NB4 (cell line): ENCODE data around the gene LRRC4C.

ENCODE experiments used
- DNase-seq: peaks from one replicate; pipeline ENCODE4 v3.0.0; 2010; ENCODE audit warnings: low read depth
- H3K4me3 ChIP-seq: one replicate; pipeline ENCODE4 v1.5.1; 2011; ENCODE audit warnings: mild to moderate bottlenecking, low read depth, low read length, moderate library complexity
- MAX ChIP-seq: IDR thresholded peaks from 2 replicates; pipeline ENCODE4 v1.6.1; 2011; ENCODE audit warnings: low read depth, low read length
- MYC ChIP-seq: IDR thresholded peaks from 2 replicates; pipeline ENCODE4 v1.6.1; 2011; ENCODE audit warnings: low read depth, low read length
- POLR2A ChIP-seq: IDR thresholded peaks from 2 replicates; pipeline ENCODE4 v1.6.1; 2011; ENCODE audit warnings: mild to moderate bottlenecking; ENCODE audit not compliant: insufficient read length; ENCODE audit errors: extremely low read depth
- TF ChIP-seq, protein P1 (sequence below): IDR thresholded peaks from one replicate; pipeline ENCODE4 v1.5.1; 2012; ENCODE audit warnings: low read depth, low read length

LRRC4C gene

DNA sequence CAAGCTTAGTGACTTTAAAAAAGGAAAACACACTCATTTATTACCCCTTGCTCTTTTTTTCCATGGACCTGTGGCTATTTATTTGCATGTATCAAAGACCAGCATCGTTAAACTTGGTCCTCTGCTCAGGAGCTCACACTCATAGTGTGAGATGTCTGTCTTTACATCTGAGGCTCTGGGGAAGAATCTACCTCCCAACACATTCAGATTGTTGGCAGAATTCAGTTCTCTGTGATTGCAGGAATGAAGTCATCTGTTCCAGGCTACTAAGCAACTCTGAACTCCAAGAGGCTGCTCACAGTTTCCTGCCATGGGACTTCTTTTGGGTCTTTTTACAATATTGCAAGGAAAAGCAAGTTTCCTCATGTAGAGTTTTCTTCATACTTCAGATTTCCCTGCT is 138.8 kb downstream of the LRRC4C start:
- no peak overlapping the region for H3K4me3 ChIP-seq
- TF ChIP-seq POLR2A (no peak), MAX (no peak), MYC (no peak)
- TF ChIP-seq, protein P1, sequence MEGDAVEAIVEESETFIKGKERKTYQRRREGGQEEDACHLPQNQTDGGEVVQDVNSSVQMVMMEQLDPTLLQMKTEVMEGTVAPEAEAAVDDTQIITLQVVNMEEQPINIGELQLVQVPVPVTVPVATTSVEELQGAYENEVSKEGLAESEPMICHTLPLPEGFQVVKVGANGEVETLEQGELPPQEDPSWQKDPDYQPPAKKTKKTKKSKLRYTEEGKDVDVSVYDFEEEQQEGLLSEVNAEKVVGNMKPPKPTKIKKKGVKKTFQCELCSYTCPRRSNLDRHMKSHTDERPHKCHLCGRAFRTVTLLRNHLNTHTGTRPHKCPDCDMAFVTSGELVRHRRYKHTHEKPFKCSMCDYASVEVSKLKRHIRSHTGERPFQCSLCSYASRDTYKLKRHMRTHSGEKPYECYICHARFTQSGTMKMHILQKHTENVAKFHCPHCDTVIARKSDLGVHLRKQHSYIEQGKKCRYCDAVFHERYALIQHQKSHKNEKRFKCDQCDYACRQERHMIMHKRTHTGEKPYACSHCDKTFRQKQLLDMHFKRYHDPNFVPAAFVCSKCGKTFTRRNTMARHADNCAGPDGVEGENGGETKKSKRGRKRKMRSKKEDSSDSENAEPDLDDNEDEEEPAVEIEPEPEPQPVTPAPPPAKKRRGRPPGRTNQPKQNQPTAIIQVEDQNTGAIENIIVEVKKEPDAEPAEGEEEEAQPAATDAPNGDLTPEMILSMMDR: no peak
- no peak for DNase-seq

DNA sequence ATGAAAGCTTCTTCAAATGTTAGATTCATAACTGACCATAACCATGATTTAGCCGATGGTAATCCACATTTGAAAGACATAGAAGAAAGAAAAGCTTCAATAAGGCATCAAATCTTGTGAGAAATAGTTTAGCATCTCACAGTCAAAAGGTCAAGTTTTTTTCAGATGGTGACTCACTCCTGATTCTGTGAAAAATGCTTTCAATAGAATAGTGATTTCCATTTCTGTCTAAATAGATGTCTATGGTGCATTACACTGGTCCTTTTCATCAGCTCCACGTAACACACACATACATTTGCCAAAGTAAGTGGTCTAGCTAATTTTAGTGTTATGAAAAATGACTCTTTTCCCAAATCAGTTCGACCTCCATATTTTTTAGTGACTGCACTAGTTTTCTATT is 139.2 kb downstream of the LRRC4C start:
- no peak for DNase-seq
- no peak overlapping the region for H3K4me3 ChIP-seq
- TF ChIP-seq, protein P1: no peak
- TF ChIP-seq MYC: no peak
- no peak for TF ChIP-seq POLR2A

- DNase-seq: no peak
- H3K4me3 ChIP-seq: no peak overlapping the region
- TF ChIP-seq MAX (no peak), MYC (no peak), POLR2A (no peak)
- TF ChIP-seq, protein P1: no peak
Measured at GRCh38 chr11:41319434-41319833, 140.0 kb downstream of the LRRC4C start.

DNA sequence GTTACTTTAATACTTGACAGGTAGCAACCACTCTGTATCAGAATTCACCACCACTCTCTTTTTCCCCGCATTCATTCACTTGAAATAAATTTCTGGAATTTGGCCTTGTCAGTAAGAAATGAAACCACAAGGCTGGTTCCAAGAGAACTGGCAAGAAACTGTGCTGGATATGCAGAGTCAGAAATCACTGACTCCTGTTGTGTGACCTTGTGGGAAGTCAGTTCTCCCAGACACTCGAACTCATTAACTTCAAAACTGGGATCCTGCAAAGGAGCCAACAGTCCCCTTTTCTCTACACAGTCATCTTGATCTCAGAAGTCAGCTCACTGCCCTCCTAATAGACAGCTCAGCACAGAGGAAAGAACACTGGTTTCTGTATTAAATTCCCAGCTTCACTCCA is 142.7 kb downstream of the LRRC4C start:
- no peak overlapping the region for H3K4me3 ChIP-seq

DNA sequence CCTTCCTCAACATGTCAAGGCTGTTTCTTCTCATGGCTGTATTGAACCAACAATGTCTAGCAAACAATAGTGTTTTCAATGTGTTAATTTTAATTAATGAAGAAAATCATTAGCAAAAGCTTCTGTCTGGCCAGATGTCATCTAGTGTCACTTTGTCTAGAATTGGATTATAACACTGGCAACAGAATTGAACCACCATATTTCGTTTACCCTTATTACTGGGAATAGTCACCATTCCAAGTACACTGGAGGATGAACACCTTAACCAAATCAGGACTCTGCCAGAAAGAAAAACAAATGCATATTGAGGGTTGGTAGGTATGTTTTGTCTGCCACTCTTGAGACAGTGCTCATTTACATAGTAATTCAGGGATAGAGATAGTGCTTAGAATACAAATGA is 146.2 kb downstream of the LRRC4C start:
- TF ChIP-seq MYC (no peak), POLR2A (no peak), MAX (no peak)
- TF ChIP-seq, protein P1: no peak
- no peak overlapping the region for H3K4me3 ChIP-seq
- no peak for DNase-seq

More for the DNA sequence above, 142.7 kb downstream of the LRRC4C start:
- no peak for TF ChIP-seq MAX
- no peak for TF ChIP-seq MYC
- TF ChIP-seq, protein P1: no peak
- no peak for TF ChIP-seq POLR2A
- DNase-seq: no peak

- no peak overlapping the region for H3K4me3 ChIP-seq
- TF ChIP-seq, protein P1: peak; percentile 17
- TF ChIP-seq MAX (no peak), MYC (no peak), POLR2A (no peak)
- no peak for DNase-seq
Measured at GRCh38 chr11:41309716-41310115, 149.7 kb downstream of the LRRC4C start.
